ENCODE results near the gene PRKN. TPM values are rescaled to one million over a fixed set of nuclear protein-coding genes. Genes with fewer than 3 reads are reported as not detected.

PRKN gene
- total RNA-seq, 1 experiment from 2014 or later, result 0.34 TPM

- BruUV-seq (replicated peaks), result no TSS peak
Observed at GRCh38 chr6:162238675-162239074, 488.9 kb downstream of the PRKN start.

GRCh38 chr6:162237331-162237730, 490.2 kb downstream of the PRKN start:
- Mint-ChIP-seq H3K36me3 (ENCODE audit: insufficient read depth, unreplicated experiment) (no peaks in the 10 kb centered on the region), H3K4me3 (ENCODE audit: unreplicated experiment) (no peak overlapping the region), H3K4me1 (ENCODE audit: low read depth, unreplicated experiment) (no peaks in the 10 kb centered on the region), H3K27me3 (ENCODE audit: insufficient read depth, unreplicated experiment) (no peaks in the 10 kb centered on the region), H3K27ac (ENCODE audit: unreplicated experiment) (no peak overlapping the region), H3K9me3 (ENCODE audit: unreplicated experiment) (no peaks in the 10 kb centered on the region)
- no peak for DNase-seq
- Histone ChIP-seq H3K36me3 (ENCODE audit: control insufficient read depth, insufficient read depth, low read length) (no peaks in the 10 kb centered on the region), H3K27me3 (replicated peaks; ENCODE audit: control insufficient read depth, insufficient read depth, low read length) (no peaks in the 10 kb centered on the region), H3K9me3 (no peaks in the 10 kb centered on the region), H3K4me3 (ENCODE audit: low read depth, low read length) (no peak overlapping the region), H3K4me1 (no peaks in the 10 kb centered on the region)
- POLR2A ChIA-PET, result no interaction called here
- TF ChIP-seq CTCF (IDR thresholded peaks at IDR 0.05; ENCODE audit: insufficient read depth in 1 of 2, low read depth in 1 of 2, low read length in 1 of 2, severe bottlenecking in 1 of 2, unreplicated experiment in 1 of 2), result no peak
- intact Hi-C loops (cut with micrococcal nuclease; ENCODE audit: unreplicated experiment), result no loop called here
- BruUV-seq (replicated peaks), result no TSS peak
- CTCF ChIA-PET, result no interaction called here

More at GRCh38 chr6:162238675-162239074, 488.9 kb downstream of the PRKN start:
- Mint-ChIP-seq H3K27me3 (ENCODE audit: insufficient read depth, unreplicated experiment) (no peaks in the 10 kb centered on the region), H3K9me3 (ENCODE audit: unreplicated experiment) (no peaks in the 10 kb centered on the region), H3K4me1 (ENCODE audit: low read depth, unreplicated experiment) (no peaks in the 10 kb centered on the region), H3K4me3 (ENCODE audit: unreplicated experiment) (no peak overlapping the region), H3K27ac (ENCODE audit: unreplicated experiment) (no peak overlapping the region), H3K36me3 (ENCODE audit: insufficient read depth, unreplicated experiment) (no peaks in the 10 kb centered on the region)
- no peak for TF ChIP-seq CTCF (IDR thresholded peaks at IDR 0.05; ENCODE audit: insufficient read depth in 1 of 2, low read depth in 1 of 2, low read length in 1 of 2, severe bottlenecking in 1 of 2, unreplicated experiment in 1 of 2)
- CTCF ChIA-PET, result no interaction called here
- intact Hi-C loops (cut with micrococcal nuclease; ENCODE audit: unreplicated experiment), result no loop called here
- Histone ChIP-seq H3K36me3 (ENCODE audit: control insufficient read depth, insufficient read depth, low read length) (no peaks in the 10 kb centered on the region), H3K27me3 (replicated peaks; ENCODE audit: control insufficient read depth, insufficient read depth, low read length) (no peaks in the 10 kb centered on the region), H3K4me3 (ENCODE audit: low read depth, low read length) (no peak overlapping the region), H3K9me3 (no peaks in the 10 kb centered on the region), H3K4me1 (no peaks in the 10 kb centered on the region)
- POLR2A ChIA-PET, result no interaction called here
- DNase-seq, result no peak

GRCh38 chr6:162234631-162235030, 492.9 kb downstream of the PRKN start:
- Histone ChIP-seq H3K9me3 (no peaks in the 10 kb centered on the region), H3K4me3 (ENCODE audit: low read depth, low read length) (no peak overlapping the region), H3K27me3 (replicated peaks; ENCODE audit: control insufficient read depth, insufficient read depth, low read length) (no peaks in the 10 kb centered on the region), H3K4me1 (no peaks in the 10 kb centered on the region), H3K36me3 (ENCODE audit: control insufficient read depth, insufficient read depth, low read length) (no peaks in the 10 kb centered on the region)
- intact Hi-C loops (cut with micrococcal nuclease; ENCODE audit: unreplicated experiment), result no loop called here
- H3K9me3 Mint-ChIP-seq (ENCODE audit: unreplicated experiment), result no peaks in the 10 kb centered on the region
- no peaks in the 10 kb centered on the region for H3K36me3 Mint-ChIP-seq (ENCODE audit: insufficient read depth, unreplicated experiment)
- no TSS peak for BruUV-seq (replicated peaks)
- H3K27me3 Mint-ChIP-seq (ENCODE audit: insufficient read depth, unreplicated experiment), result peaks cover under 1% of the 10 kb centered on the region
- TF ChIP-seq CTCF (IDR thresholded peaks at IDR 0.05; ENCODE audit: insufficient read depth in 1 of 2, low read depth in 1 of 2, low read length in 1 of 2, severe bottlenecking in 1 of 2, unreplicated experiment in 1 of 2), result no peak
- POLR2A ChIA-PET, result no interaction called here
- H3K27ac Mint-ChIP-seq (ENCODE audit: unreplicated experiment), result no peak overlapping the region
- CTCF ChIA-PET, result no interaction called here
- no peak overlapping the region for H3K4me3 Mint-ChIP-seq (ENCODE audit: unreplicated experiment)
- no peaks in the 10 kb centered on the region for H3K4me1 Mint-ChIP-seq (ENCODE audit: low read depth, unreplicated experiment)
- DNase-seq, result no peak
